ENCODE measurements around the gene DOLPP1.
"Not testable (repeated sequence)": the region's sequence is repeated elsewhere in the genome, so short reads cannot be mapped to it uniquely, and the experiment has no call there.

The DOLPP1 gene

DNA sequence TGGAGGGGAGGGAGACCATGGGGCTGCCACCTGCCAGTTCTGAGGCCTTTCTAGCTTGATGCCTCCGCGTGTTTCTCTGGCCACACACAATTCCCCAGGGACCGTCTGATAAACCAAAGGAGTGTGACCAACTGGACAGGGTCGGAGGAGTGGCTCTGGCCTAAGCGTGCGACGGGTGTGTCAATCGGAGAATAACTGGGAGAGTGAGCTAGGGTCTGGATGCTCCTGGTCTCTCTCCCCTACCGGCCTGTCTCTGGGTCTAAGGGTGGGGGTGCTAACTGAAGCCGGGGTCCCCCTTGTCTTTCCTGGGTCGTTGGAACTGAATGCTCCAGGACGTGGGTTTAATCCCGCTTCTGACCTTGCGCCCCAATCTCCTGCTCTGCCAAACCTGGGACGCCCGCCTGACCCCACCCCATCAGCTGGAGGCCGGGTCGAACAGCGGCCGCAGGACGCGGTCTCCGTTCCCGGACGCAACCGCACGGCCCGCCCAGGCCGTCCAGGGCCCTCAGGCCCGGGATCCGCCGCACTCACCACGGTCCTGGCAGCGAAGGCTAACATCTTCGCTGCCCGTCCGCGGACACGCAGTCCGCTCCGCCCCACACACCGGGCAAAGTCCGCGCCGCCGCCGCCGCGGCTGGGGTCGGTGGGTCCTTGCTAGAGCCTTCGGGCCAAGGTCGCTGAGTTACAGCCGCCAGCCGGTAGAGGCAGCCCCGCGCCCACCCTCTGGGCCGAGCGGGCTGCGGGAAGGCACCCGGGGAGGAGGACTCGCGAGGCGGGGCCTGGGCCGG is 29.2 kb downstream of the DOLPP1 start:
- DNase-seq (ENCODE audit: low read depth in 3 of 3, low spot score in 1 of 3) = no peak

DNA sequence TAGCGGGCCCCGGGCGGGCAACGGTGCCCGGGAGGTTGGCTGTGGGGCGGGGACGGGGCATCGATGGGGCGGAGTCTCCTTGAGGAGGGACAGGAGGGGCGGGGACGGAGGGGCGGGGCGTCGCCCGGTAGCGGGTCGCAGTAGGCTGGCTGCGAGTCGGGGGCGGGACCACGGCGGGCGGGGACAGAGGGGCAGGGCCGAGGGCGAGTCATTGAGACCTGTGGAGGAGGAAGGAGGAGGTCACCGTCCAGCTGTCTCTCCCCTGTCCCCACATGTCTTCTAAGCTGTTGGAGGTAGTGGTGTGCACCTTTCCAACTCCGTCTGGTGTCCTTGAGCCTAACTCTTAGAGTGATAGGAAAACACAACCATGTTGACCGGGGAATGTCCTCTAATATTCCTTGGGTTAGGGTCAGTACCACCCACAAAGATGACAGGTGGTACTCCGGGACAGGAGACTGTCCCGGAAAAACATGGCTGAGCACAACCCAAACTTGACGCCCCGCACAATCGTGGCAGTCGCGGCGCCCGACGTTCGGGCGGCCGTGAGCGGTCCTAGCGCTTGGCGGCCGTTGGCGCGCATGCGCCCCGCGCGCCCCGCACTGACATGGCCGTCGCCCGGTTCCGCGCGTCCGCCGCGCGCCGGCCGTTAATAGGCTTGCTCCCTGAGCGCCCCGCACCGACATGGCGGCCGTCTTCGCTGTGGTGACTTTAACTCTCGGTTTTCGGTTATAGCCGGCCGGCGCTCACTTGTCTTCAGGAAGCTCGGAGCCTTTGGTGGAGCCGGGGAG is 30.0 kb downstream of the DOLPP1 start, which contains the start of the genes CRAT and PTPA:
TSS of gene CRAT (minus strand) at position 54 of the 788 bp plus-strand sequence. CDS start 284 bp downstream, outside the sequence.
TSS of gene PTPA (plus strand) at position 676 of the 788 bp plus-strand sequence. CDS start 186 bp downstream, outside the sequence.
- peak; percentile 91 to 94 (median 93) for DNase-seq (ENCODE audit: low read depth in 3 of 3, low spot score in 1 of 3)

DNA sequence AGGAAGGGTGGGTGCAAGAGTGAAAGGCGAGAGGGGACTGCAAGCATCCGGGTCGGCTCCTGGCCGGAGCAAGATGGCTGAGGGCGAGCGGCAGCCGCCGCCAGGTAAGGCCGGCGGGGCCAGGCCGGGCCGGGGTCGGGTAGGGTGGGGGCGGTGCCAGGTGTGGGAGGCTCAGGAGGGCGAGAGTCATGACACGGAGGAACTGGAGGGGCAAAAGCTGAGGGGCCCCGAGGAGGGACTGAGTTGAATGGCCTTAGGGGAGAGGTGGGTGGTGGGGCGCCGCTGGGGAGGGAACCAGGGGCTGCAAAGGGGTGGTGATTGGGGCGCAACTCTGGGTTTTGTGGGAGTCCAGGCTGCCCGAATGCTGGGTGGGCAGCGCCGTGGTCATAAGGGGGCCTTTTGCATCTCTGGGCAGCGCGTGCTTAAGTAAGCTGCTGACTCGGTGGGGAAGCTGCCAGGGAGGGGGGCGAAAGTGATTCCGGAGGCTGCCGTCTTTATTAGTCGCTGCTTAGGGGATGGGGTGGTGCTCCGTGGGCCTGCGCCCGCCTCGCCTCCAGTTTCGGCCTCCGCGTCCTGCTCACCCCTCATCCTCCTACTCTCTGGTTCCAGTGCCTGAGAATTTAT is 30.7 kb downstream of the DOLPP1 start:
- DNase-seq (ENCODE audit: low read depth in 3 of 3, low spot score in 1 of 3) = no peak

DNA sequence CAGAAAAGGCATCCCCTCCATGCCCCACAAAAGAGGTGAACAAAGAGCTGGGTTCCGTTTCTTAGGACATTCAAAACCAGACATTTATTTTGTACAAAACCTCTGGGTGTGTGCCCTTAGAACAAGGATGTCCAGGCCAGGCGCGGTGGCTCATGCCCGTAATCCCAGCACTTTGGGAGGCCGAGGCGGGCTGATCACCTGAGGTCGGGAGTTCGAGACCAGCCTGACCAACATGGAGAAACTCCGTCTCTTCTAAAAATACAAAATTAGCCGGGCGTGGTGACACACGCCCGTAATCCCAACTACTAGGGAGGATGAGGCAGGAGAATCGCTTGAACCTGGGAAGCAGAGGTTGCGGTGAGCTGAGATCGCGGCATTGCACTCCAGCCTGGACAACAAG is 31.6 kb downstream of the DOLPP1 start:
- DNase-seq (ENCODE audit: low read depth in 3 of 3, low spot score in 1 of 3) = not testable (repeated sequence)

DNA sequence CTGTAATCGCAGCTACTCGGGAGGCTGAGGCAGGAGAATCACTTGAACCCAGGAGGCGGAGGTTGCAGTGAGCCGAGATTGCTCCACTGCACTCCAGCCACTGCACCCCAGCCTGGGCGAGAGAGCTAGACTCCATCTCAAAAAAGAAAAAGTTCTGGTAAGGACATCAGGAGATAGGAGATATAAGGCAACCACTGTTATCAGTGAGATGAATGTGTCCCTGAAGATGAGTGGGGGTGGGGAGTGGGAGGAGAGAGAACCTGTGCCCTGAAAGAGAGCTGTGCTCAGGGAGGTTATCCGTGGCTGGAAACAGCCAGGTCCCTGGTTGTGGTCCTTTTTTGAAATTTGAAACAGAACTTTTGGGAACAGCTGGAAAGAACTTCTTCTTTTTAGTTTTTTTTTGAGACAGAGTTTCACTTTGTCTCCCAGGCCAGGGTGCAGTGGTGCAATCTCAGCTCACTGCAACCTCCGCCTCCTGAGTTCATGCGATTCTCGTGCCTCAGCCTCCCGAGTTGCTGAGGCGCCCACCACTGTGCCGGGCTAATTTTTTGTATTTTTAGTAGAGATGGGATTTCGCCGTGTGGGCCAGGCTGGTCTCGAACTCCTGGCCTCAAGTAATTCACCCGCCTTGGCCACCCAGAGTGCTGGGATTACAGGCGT is 32.9 kb downstream of the DOLPP1 start:
- no peak for DNase-seq (ENCODE audit: low read depth in 3 of 3, low spot score in 1 of 3)

DNA sequence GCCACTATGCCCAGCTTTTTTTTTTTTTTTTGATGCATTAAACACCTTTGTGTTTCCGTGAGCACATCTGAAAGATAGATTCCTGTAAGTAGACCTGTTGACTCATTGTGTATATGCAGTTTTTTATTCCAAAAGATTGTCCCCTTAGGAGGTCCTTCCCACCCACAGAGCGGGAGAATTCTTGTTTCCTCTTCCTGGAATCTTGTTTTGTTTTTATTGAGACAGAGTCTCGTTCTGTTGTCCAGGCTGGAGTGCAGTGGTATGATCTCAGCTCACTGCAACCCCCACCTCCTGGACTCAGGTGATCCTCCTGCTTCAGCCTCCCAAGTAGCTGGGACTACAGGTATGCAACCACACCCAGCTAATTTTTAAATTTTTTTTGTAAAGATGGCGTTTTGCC is 37.9 kb downstream of the DOLPP1 start:
- no peak for DNase-seq (ENCODE audit: low read depth in 3 of 3, low spot score in 1 of 3)

DNA sequence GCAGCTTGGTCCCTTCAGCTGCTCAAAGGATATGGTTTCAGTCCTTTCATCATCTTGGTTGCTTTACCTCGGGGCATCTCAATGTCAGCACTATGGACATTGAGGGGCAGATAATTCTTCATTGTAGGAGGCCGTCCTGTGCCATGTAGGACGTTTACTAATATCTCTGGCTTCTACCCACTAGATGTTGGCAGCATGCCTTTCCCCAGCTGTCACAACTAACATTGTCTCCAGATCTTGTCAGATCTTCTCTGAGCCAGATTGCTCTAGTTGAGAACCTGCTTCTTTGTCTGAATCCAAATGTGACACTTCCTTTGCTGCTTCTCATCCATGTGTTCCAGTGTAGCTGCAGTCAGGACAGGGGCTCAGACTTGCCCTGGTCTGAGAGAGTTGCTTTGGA is 40.6 kb downstream of the DOLPP1 start:
- no peak for DNase-seq (ENCODE audit: low read depth in 3 of 3, low spot score in 1 of 3)

DNA sequence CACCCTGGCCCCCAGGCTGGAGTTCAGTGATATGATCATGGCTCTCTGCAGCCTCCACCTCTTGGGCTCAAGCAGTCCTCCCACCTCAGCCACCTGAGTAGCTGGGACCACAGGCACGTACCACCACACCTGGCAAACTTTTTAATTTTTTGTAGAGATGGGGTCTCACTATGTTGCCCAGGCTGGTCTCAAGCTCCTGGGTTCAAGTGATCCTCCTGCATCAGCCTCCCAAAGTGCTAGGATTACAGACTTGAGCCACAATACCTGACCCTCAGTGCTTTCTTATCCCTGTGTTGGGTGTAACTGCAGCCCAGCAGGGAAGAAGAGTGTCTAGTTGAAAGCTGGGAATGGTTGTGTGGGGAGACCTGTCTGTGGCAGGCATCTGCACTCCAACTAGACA is 41.2 kb downstream of the DOLPP1 start:
- no peak for DNase-seq (ENCODE audit: low read depth in 3 of 3, low spot score in 1 of 3)

DNA sequence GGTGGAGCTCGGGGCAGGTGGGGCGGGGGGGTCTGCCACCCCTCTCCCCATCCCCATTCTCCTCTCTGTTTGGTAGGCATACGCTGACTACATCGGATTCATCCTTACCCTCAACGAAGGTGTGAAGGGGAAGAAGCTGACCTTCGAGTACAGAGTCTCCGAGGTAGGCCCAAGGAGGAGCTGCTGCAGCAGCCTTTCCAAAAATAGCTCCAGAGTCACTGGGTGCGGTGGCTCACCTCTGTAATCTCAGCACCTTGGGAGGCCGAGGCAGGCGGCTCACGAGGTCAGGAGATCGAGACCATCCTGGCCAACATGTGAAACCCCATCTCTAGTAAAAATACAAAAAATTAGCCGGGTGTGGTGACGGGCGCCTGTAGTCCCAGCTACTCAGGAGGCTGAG is 42.1 kb downstream of the DOLPP1 start:
- not testable (repeated sequence) for DNase-seq (ENCODE audit: low read depth in 3 of 3, low spot score in 1 of 3)

DNA sequence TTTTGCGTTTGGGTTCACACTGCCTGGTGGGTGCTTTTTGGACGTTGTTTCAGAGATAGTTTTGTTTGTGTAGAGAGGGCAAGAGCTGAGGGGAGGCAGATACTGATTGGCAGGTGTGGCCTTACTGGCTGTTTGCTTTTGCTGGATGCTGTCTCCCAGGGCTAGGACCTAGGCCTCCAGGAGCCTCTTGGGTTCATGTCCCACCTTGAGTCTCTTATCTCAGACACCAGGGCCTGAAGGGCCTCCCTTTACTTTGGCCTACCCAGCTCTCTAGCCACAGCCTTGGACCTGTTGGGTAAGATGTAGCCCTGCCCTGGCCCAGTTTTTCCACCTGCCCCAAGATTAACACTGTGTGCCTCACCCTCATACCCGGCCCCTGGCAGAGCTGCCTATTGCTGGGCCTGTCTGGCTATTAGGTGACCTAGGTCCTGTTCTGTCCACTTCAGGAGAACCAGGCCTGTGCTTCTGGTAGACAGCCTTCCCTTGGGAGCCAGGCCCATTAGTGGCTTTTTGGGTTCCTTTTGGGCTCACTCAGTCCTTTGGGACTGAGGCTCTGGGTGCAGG is 43.7 kb downstream of the DOLPP1 start:
- no peak for DNase-seq (ENCODE audit: low read depth in 3 of 3, low spot score in 1 of 3)

DNA sequence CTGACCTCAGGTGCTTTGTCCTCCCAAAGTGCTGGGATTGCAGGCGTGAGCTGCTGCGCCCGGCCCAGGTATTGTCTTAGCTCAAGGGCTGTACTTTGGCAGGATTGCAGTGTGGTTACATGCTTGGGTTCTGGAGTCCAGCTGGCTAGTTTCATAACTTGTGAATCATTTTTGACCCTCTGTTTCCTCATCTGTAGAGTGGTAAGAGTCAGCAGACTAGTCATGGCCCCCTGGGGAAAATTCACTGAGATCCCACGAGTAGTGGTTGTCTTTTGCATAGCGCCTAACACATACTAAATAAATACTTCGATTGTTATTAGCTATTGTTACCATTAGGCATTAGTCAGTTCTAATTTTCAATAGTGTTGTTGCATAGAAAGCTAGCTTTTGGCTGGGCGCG is 44.6 kb downstream of the DOLPP1 start:
- DNase-seq (ENCODE audit: low read depth in 3 of 3, low spot score in 1 of 3) = no peak

DNA sequence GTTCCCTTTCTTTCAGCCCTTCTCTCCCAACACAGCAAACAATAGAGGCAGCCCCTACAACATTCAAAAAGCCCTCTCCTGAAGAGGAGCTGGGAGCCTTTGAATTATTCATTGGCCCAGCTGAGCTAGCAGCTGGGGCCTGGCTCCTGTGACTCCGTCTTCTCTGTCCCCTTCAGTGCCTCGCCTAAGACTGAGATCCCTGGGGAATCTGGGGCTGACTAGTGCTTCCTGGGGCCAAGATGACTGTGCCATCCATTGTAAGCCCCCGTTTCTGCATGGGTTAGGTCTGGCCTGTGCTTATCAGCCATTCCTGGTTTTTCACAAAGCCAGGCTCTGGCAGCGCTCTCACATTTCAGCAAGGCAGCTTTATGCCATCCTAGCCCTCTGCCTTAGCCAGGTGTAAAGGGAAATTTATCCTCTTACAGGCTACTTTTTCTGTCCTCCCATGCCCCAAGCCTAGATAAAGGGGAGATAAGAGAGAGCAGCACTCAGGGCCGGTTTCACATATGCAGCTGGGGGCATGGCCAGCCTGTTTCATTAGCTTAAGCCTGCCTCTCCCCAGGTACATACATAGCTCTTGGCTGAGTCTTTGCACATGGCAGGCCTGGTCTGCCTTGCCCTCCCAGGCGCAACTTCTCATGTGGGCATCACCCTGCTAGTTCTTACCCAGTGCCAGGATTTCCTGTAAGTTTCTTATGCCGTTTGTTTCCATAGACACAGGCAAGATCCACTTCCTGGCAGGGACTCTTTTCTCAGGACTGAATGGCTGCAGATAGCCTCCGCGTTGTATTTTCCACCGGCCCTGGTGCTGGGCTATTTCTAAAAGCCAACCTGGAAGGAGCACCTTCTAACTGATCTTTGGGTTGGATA is 46.1 kb downstream of the DOLPP1 start:
- no peak for DNase-seq (ENCODE audit: low read depth in 3 of 3, low spot score in 1 of 3)

DNA sequence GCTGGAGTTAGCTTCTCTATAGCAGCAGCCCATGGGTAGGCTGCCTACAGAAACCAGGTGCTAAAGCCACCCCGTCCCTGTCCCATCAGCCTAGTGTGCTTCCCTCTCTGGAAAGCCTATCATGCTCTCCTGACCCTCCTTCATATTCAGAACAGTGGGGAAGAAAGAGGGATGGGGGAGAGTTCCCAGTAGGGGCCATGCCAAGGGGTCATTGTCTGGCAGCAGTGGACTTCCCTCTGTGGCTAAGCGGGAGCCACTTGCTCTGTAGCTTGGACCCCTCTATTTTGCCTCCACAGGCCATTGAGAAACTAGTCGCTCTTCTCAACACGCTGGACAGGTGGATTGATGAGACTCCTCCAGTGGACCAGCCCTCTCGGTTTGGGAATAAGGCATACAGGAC is 47.8 kb downstream of the DOLPP1 start:
- no peak for DNase-seq (ENCODE audit: low read depth in 3 of 3, low spot score in 1 of 3)

DNA sequence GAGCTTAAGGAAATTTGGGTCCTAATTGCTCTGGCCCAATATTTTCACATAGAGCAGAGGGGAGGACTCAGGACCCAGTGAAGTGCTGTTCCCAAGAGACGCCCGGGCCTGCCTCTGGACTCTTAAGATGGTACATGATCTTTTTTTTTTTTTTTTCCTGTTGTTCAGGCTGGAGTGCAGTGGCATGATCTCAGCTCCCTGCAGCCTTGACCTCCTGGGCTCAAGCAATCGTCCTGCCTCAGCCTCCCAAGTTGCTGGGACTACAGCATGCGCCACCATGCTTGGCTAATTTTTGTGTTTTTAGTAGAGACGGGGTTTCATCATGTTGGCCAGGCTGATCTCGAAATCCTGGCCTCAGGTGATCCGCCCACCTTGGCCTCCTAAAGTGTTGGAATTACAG is 49.4 kb downstream of the DOLPP1 start:
- DNase-seq (ENCODE audit: low read depth in 3 of 3, low spot score in 1 of 3) = not testable (repeated sequence)

DNA sequence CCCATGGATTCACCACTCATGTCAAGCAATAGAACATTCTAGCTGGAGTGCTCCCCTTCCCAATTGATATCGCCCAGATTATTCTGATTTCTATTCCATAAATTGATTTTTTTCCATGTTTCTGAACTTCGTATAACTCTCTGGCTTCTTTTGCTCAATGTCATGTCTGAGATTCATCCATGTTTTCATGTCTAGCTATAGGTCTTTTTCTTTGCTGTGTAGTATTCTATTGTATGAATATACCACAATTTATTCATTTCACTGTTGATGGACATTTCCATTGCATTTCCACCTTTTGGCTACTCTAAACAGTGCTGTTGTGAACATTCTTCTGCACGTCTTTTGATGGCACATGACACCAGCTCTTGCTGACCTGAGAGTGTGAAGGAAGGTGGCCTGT is 49.9 kb downstream of the DOLPP1 start:
- no peak for DNase-seq (ENCODE audit: low read depth in 3 of 3, low spot score in 1 of 3)

DNA sequence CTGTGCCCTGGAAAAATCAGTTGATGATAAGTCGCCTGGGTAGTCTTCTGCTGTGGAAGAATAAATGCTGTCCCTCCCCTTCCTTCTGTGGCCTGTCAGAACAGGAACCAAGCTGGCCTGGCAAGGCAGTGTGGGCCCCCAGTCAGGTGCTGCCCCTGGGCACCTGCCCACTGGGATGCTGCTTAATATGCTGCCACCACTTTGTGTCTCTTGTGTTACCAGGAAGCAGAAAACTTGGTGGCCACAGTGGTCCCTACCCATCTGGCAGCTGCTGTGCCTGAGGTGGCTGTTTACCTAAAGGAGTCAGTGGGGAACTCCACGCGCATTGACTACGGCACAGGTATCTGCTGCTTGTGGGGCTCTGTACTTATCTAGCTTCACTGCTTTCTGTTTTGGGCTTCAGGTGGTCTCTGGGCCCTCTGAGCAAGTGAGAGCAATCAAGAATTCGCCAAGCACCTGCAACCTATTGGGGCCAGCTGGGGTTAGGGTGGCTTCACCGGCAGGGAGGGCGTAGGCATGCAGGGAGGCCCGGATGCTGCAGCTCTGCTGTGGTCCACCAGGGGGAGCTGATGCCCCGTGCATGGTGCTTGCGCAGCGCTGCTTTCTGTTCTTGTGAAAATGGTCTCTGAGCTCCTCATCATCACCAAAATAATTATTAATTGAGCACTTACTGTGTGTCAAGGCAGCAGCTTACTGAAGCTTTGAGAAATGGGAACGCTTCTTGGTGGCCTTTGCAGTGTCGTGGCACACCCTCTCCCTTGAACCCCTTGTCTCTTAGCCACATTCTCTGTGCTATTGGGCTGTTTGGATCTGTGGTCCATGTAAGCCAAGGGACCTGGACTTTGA is 50.6 kb downstream of the DOLPP1 start:
- DNase-seq (ENCODE audit: low read depth in 3 of 3, low spot score in 1 of 3) = peak; percentile 63 to 78 (median 71)

DNA sequence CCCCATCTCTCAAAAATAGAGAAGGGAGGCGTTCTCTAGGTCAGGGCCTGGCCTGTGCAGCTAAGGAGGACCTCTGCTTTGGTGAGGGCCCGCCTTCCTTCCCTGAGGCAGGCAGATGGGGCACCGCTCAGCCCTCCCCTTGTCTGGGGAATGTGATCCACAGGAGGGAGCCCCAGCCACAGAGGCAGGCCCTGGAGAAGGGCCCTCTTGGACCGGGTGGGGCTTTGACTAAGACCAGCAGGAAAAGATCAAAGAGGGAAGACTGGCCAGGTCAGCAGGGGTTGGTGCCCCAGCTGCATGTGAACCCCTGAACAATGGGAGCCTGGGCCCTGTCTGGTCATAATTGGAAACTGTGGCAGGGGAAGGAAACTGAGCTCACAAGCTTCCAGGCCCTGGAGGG is 52.2 kb downstream of the DOLPP1 start:
- no peak for DNase-seq (ENCODE audit: low read depth in 3 of 3, low spot score in 1 of 3)

DNA sequence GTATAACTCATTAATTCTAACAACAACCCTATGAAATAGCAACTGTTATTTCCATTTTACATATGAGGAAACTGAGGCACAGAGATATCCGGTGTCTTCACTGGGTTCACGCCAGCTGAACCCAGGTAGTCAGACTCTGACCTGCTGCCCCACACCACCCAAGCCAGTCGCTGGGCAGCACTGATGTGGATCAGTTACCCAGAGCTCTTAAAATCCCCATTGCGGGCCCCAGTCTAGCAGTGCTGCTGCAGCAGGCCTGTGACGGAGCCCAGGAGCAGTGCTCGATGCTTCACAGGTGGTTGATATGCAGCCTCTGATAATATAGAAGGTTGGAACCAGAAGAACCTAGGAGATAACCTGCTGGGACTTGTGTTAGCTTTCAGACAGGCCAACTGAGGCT is 54.6 kb downstream of the DOLPP1 start:
- no peak for DNase-seq (ENCODE audit: low read depth in 3 of 3, low spot score in 1 of 3)

DNA sequence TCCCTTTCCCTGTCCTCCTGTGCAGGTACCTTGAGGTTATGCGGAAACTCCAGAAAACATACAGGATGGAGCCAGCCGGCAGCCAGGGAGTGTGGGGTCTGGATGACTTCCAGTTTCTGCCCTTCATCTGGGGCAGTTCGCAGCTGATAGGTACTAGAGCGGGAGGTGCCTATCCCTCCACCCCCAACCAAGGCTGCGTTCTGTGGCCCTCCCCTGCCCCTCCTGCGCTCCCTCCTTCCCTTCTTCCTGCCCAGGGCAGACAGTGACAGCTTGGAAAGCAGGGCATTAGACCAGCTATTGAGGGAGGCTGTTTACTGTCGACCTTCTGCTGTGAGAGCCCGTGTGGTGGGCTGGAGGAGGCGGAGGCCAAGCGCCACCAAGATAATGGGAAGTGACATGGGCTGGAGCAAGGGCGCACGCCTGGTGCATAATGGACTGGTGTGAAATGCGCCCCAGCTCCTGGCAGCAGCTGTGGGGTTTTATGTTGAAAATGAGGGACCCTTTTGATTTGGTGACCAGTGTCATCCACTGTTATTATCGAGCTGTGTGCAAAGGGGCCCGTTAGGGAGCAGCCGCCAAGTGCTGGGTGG is 55.6 kb downstream of the DOLPP1 start:
- no peak for DNase-seq (ENCODE audit: low read depth in 3 of 3, low spot score in 1 of 3)

All from stimulated activated CD4-positive, alpha-beta T cell treated with anti-CD3 and anti-CD28 coated beads, TNF-alpha, amount 100 ng/mL, for 1 hour (primary cell).